CD4-positive, alpha-beta T cell (primary cell): ENCODE measurements around the gene JARID2. TPM values are rescaled to one million over a fixed set of nuclear protein-coding genes. Genes with fewer than 3 reads are reported as not detected.

Experiments
- ATAC-seq: fragments of 200-7000 bp; cut with Tn5 transposase; one replicate; pipeline ENCODE4 v1.10.0; 2022; ENCODE audit warnings: mild to moderate bottlenecking; ENCODE audit not compliant: poor library complexity
- CTCF ChIA-PET: fragments of 350-600 bp; sonication (Branson Sonifier 250); formaldehyde crosslinking; loops from one replicate; lab custom pipeline; 2021; ENCODE audit warnings: antibody characterized with exemption, inconsistent platforms; lab: Charles Lee
- POLR2A ChIA-PET: fragments of 350-600 bp; sonication (Branson Sonifier 250); formaldehyde crosslinking; loops from one replicate; lab custom pipeline; 2021; ENCODE audit warnings: antibody characterized with exemption, inconsistent platforms; lab: Charles Lee
- DNase-seq, 14 experiments: peaks; one replicate each; pipeline ENCODE4 v3.0.0-alpha.2; 2013 to 2020; ENCODE audit warnings: mixed read lengths in 2 of 14
- H3K27ac ChIP-seq, 2 donors: one replicate each; pipeline versions ENCODE4 v1.5.1 to v1.7.0; 2013; ENCODE audit warnings: low read length in 2 of 2, low read depth in 1 of 2, mild to moderate bottlenecking in 1 of 2
- H3K27me3 ChIP-seq, 2 experiments: 1 replicate in 1 of 2; 2 replicates in 1 of 2; pipeline versions ENCODE4 v1.6.1 to v1.7.0; 2013; ENCODE audit warnings: low read length in 2 of 2, control low read depth in 1 of 2, mild to moderate bottlenecking in 1 of 2, moderate library complexity in 1 of 2; ENCODE audit not compliant: insufficient read depth in 2 of 2, control insufficient read depth in 1 of 2
- H3K36me3 ChIP-seq: one replicate; pipeline ENCODE4 v1.6.1; 2013; ENCODE audit warnings: low read length, control low read depth; ENCODE audit not compliant: insufficient read depth
- H3K4me1 ChIP-seq: one replicate; pipeline ENCODE4 v1.6.1; 2013; ENCODE audit warnings: low read length, control low read depth; ENCODE audit not compliant: insufficient read depth
- H3K4me3 ChIP-seq: one replicate; pipeline ENCODE4 v1.5.1; 2013; ENCODE audit warnings: mild to moderate bottlenecking, low read length, moderate library complexity
- H3K9me3 ChIP-seq, 2 experiments: 1 replicate in 1 of 2; 2 replicates in 1 of 2; pipeline versions ENCODE4 v1.6.1 to v1.7.0; 2013; ENCODE audit warnings: low read length in 2 of 2, mild to moderate bottlenecking in 2 of 2, control low read depth in 1 of 2, moderate library complexity in 1 of 2; ENCODE audit not compliant: control insufficient read depth in 1 of 2, insufficient read depth in 1 of 2
- H3K27ac Mint-ChIP-seq: one replicate; pipeline ENCODE4 v1.8.0; 2020; ENCODE audit warnings: mixed read lengths
- H3K27me3 Mint-ChIP-seq: one replicate; pipeline ENCODE4 v1.8.0; 2021; ENCODE audit warnings: mixed read lengths
- H3K36me3 Mint-ChIP-seq: one replicate; pipeline ENCODE4 v1.8.0; 2021; ENCODE audit warnings: low read depth, mixed read lengths
- H3K4me1 Mint-ChIP-seq: one replicate; pipeline ENCODE4 v1.8.0; 2021; ENCODE audit warnings: low read depth, mixed read lengths
- H3K4me3 Mint-ChIP-seq: one replicate; pipeline ENCODE4 v1.8.0; 2020; ENCODE audit warnings: mild to moderate bottlenecking, mixed read lengths
- H3K9me3 Mint-ChIP-seq: one replicate; pipeline ENCODE4 v1.8.0; 2020; ENCODE audit warnings: mixed read lengths
- intact Hi-C, 2 experiments: fragments of 100-400 bp; cut with DNase I in 1 of 2; cut with micrococcal nuclease in 1 of 2; formaldehyde crosslinking; loops; one replicate each; pipeline versions ENCODE4 v1.15.1 to v1.9.0; 2023 to 2025; cut with DNase I, micrococcal nuclease
- total RNA-seq, 174 experiments: library from RNA in 2 of 174; stranded (reverse) in 2 of 174; gene quantifications; one replicate each; pipeline ENCODE4 v1.2.3 and lab custom pipeline; 2021 to 2026
- TF ChIP-seq, protein P1 (sequence below): fragments of 200-600 bp; IDR thresholded peaks from one replicate; pipeline ENCODE4 v1.8.0; 2022; ENCODE audit warnings: antibody characterized with exemption, mild to moderate bottlenecking

JARID2 gene
- total RNA-seq, 2 experiments from 2014 or later: 32.0 to 33.0 TPM

DNA sequence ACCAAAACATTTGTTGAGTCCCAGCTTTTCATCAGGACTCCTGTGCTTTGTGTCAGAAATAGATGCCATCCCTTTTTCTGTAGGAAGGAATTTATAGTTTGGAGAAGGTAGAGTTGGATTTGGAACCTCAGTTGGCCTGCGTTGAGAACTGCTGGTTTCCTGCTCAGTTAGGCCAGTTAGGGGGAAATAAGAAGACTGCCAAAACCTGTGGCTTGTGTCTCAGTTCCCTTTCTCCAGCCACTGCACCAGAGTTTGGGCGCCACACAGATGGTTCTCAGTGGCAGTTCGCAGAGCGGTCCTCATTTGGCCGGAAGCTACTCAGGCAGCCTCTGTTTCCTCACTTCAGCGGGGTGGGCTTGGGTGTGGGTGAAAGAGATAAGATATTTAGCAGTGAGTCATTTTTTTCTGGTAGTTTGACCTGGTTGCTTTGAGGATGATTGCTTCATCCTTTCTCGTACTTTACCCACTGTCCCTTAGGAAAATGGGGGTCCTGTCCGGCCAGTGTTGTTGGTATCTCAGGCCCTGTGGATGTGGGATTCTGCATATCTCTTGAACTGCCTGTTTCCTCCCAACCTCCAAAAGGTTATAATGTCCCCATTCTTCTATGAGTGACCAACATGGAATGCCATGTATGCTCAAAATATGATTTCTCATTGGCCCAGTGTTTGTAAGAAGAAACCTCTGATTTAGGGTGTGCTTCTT lies 53.7 kb downstream of the JARID2 start:
- H3K27me3 ChIP-seq: no peaks in the 10 kb centered on the region
- H3K4me1 Mint-ChIP-seq: peaks cover 75% of the 10 kb centered on the region
- no peak overlapping the region for H3K4me3 ChIP-seq
- DNase-seq (peak in 6 of 14 experiments; percentile 18 to 64 (median 44)), ATAC-seq (peak; percentile 45)
- peaks cover 42% of the 10 kb centered on the region for H3K4me1 ChIP-seq
- H3K27me3 Mint-ChIP-seq: no peaks in the 10 kb centered on the region
- ChIA-PET POLR2A (interaction anchor here (0.5 to 0.9 kb wide), 2 partner anchors 11 to 168 kb away, joined by 3 read pairs; no protein-coding TSS in a partner anchor), CTCF (no interaction called here)
- TF ChIP-seq, protein P1, sequence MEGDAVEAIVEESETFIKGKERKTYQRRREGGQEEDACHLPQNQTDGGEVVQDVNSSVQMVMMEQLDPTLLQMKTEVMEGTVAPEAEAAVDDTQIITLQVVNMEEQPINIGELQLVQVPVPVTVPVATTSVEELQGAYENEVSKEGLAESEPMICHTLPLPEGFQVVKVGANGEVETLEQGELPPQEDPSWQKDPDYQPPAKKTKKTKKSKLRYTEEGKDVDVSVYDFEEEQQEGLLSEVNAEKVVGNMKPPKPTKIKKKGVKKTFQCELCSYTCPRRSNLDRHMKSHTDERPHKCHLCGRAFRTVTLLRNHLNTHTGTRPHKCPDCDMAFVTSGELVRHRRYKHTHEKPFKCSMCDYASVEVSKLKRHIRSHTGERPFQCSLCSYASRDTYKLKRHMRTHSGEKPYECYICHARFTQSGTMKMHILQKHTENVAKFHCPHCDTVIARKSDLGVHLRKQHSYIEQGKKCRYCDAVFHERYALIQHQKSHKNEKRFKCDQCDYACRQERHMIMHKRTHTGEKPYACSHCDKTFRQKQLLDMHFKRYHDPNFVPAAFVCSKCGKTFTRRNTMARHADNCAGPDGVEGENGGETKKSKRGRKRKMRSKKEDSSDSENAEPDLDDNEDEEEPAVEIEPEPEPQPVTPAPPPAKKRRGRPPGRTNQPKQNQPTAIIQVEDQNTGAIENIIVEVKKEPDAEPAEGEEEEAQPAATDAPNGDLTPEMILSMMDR: no peak
- H3K4me3 Mint-ChIP-seq: peak overlapping the region; percentile 11
- no peaks in the 10 kb centered on the region for H3K9me3 Mint-ChIP-seq
- H3K27ac ChIP-seq: no peak overlapping the region
- peak overlapping the region; percentile 53 for H3K27ac Mint-ChIP-seq
- intact Hi-C loops: loop anchor here in 1 of 2 experiments (2.0 to 5.0 kb wide), 2 partner anchors 15 to 37 kb away; no protein-coding TSS in a partner anchor
- H3K36me3 Mint-ChIP-seq: peaks cover 7% of the 10 kb centered on the region
- no peaks in the 10 kb centered on the region for H3K9me3 ChIP-seq
- H3K36me3 ChIP-seq: no peaks in the 10 kb centered on the region

DNA sequence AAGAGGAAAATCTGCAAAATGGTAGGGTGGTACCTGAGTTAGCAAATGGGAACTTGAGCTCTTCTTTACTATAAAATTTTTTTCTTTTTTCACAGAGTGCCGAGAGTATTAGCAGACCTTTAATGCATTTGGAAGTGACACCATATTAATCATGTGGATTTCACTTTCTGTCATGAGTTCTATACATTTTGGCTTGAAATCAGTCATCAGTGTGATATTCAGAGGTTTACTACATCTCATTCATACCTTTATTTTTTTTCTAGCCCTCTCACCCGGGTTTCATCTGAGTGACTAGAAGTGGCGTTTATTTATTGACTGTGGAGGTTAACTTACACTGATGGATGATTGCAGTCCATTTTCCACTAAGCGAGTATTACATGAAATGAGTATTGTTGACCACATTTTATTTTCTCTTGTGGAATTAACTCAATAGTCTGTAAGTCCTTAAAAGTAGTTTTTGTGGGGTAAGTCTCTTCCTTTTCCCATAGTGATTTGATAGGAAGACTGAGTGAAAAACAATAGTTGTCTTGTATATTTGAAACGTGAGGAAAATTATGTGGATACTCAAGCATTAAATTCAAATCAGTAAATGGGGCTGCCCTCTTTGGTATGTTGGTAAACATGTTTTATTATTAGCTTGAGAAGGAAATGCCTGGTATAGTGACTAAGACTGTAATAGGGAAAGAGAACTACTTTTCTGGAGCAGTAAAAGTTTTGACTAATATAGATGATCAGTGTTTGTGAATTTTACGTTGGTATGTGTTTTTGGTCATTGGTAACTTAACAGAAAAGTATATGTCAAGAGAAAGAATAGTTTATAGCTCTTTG lies 55.5 kb downstream of the JARID2 start:
- Mint-ChIP-seq H3K4me1 (peaks cover 80% of the 10 kb centered on the region), H3K27ac (no peak overlapping the region), H3K4me3 (no peak overlapping the region), H3K27me3 (no peaks in the 10 kb centered on the region), H3K9me3 (no peaks in the 10 kb centered on the region), H3K36me3 (peaks cover 7% of the 10 kb centered on the region)
- no peak overlapping the region for H3K27ac ChIP-seq
- CTCF ChIA-PET: no interaction called here
- TF ChIP-seq, protein P1: no peak
- POLR2A ChIA-PET: interaction anchor here (0.6 kb wide), 1 partner anchor 22 kb away, joined by 4 read pairs; no protein-coding TSS in a partner anchor
- intact Hi-C loops: no loop called here
- DNase-seq: no peak
- no peak for ATAC-seq
- H3K27me3 ChIP-seq: no peaks in the 10 kb centered on the region
- H3K9me3 ChIP-seq: no peaks in the 10 kb centered on the region
- no peak overlapping the region for H3K4me3 ChIP-seq
- peaks cover 47% of the 10 kb centered on the region for H3K4me1 ChIP-seq
- H3K36me3 ChIP-seq: no peaks in the 10 kb centered on the region

DNA sequence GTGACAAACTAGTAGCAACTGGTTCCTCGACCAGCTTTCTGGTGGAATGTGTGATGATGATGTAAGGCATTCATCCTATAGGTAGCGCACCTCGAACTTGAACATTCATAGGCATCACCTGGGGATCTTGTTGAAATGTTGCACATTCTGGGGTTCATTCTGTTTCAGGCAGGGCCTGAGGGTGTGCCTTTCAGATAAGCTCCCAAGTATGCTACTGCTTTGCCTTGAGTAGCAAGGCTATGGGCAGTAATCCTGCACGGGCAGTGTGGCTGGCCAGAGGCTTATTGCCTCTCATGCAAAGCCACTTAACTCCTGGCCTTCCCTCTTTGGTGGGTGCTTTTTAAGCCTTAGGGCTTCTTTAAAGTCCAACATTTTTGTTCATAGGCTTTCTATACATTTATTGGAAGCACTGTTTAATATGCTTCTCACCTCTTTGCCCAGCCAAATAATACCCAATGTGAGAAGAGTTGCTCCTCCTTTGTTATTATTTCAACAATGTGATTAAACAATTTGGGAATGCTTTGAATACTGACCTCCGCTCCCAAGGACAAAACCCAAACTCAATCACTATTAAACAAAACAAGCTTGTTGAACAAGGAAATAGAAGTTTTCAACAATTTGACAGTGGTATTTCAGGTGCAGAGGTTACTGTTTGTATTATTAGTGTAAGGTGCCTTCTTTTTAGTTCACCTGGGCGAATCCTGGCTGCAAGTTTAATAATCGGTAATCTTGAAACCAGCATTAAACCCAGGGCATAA lies 57.5 kb downstream of the JARID2 start:
- CTCF ChIA-PET: no interaction called here
- H3K4me1 ChIP-seq: peaks cover 40% of the 10 kb centered on the region
- POLR2A ChIA-PET: interaction anchor here (0.7 kb wide), 1 partner anchor 54 kb away, joined by 3 read pairs; no protein-coding TSS in a partner anchor

More for the DNA sequence above, 57.5 kb downstream of the JARID2 start:
- no peak overlapping the region for H3K4me3 Mint-ChIP-seq
- no peaks in the 10 kb centered on the region for H3K27me3 Mint-ChIP-seq
- DNase-seq (no peak), ATAC-seq (no peak)
- no peak overlapping the region for H3K4me3 ChIP-seq
- H3K27ac ChIP-seq: no peak overlapping the region
- H3K36me3 ChIP-seq: no peaks in the 10 kb centered on the region
- peaks cover 75% of the 10 kb centered on the region for H3K4me1 Mint-ChIP-seq
- no peaks in the 10 kb centered on the region for H3K9me3 Mint-ChIP-seq
- no peaks in the 10 kb centered on the region for H3K27me3 ChIP-seq
- TF ChIP-seq, protein P1: no peak
- H3K27ac Mint-ChIP-seq: no peak overlapping the region
- intact Hi-C loops: no loop called here
- no peaks in the 10 kb centered on the region for H3K9me3 ChIP-seq
- H3K36me3 Mint-ChIP-seq: peaks cover 7% of the 10 kb centered on the region
